CD4-positive, alpha-beta T cell treated with Interleukin-21 for 1 hour (primary cell): ENCODE measurements around the gene URM1.
"Not testable (repeated sequence)": the region's sequence is repeated elsewhere in the genome, so short reads cannot be mapped to it uniquely, and the experiment has no call there.

ENCODE experiments used
- DNase-seq: peaks from one replicate; pipeline ENCODE4 v3.0.0-alpha.2; 2020

URM1 gene

GRCh38 chr9:128411364-128412119 lies 40.4 kb downstream of the URM1 start:
- no peak for DNase-seq

- peak; percentile 49 for DNase-seq
These were observed 41.1 kb downstream of the URM1 start for GRCh38 chr9:128412120-128412790.

- not testable (repeated sequence) for DNase-seq
These were observed 42.6 kb downstream of the URM1 start for GRCh38 chr9:128413728-128414127.

- no peak for DNase-seq
These were observed 43.3 kb downstream of the URM1 start for GRCh38 chr9:128414461-128414860.

- no peak for DNase-seq
These were observed 44.1 kb downstream of the URM1 start for GRCh38 chr9:128415281-128415680.

GRCh38 chr9:128416014-128416413 lies 44.8 kb downstream of the URM1 start:
- no peak for DNase-seq

GRCh38 chr9:128416432-128417019 lies 45.4 kb downstream of the URM1 start:
- no peak for DNase-seq

GRCh38 chr9:128419061-128419925 lies 48.1 kb downstream of the URM1 start:
- DNase-seq = no peak

GRCh38 chr9:128420060-128420650 lies 49.0 kb downstream of the URM1 start:
- peak; percentile 67 for DNase-seq

GRCh38 chr9:128420651-128421481 lies 49.7 kb downstream of the URM1 start, which contains the start of gene CERCAM:
Gene CERCAM (plus strand): TSS chr9:128420857. CDS start chr9:128420878, 21 bp downstream.
- peak; percentile 43 for DNase-seq

GRCh38 chr9:128421482-128421996 lies 50.4 kb downstream of the URM1 start:
- DNase-seq = no peak

- not testable (repeated sequence) for DNase-seq
These were observed 51.0 kb downstream of the URM1 start for GRCh38 chr9:128422022-128422782.

- no peak for DNase-seq
These were observed 51.6 kb downstream of the URM1 start for GRCh38 chr9:128422783-128423150.

- DNase-seq = not testable (repeated sequence)
These were observed 52.2 kb downstream of the URM1 start for GRCh38 chr9:128423356-128423755.

- no peak for DNase-seq
These were observed 53.1 kb downstream of the URM1 start for GRCh38 chr9:128424268-128424780.

- no peak for DNase-seq
These were observed 57.7 kb downstream of the URM1 start for GRCh38 chr9:128428644-128429512.

- DNase-seq = no peak
These were observed 58.4 kb downstream of the URM1 start for GRCh38 chr9:128429513-128430086.

GRCh38 chr9:128431207-128431606 lies 60.0 kb downstream of the URM1 start:
- no peak for DNase-seq

GRCh38 chr9:128434340-128434739 lies 63.2 kb downstream of the URM1 start:
- no peak for DNase-seq
